ENCODE data around the gene DNAJC11.

DNAJC11 gene

DNA sequence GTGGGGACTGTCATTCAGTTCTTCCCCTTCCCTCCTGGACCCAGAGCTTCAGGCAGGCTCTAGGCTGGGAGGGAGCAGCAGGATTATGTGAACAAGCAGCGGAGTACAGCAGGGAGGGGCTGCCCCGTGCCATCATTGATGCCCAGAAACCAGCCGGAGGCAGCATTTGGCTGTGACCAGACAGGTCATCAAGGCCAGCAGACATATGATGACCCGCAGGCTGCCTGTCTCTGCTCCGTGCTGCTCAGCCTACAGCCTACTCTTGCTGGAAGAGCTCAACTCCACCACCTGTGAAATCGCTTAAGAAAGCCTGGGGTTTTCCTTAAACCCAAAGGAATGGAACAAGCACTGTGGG is 103.9 kb downstream of the DNAJC11 start:
- Histone ChIP-seq H3K79me2 (ENCODE audit: low read length) (peaks cover 76% of the 10 kb centered on the region), H3K27ac (ENCODE audit: low read length) (no peak overlapping the region), H3K9ac (ENCODE audit: low read length) (no peak overlapping the region)

DNA sequence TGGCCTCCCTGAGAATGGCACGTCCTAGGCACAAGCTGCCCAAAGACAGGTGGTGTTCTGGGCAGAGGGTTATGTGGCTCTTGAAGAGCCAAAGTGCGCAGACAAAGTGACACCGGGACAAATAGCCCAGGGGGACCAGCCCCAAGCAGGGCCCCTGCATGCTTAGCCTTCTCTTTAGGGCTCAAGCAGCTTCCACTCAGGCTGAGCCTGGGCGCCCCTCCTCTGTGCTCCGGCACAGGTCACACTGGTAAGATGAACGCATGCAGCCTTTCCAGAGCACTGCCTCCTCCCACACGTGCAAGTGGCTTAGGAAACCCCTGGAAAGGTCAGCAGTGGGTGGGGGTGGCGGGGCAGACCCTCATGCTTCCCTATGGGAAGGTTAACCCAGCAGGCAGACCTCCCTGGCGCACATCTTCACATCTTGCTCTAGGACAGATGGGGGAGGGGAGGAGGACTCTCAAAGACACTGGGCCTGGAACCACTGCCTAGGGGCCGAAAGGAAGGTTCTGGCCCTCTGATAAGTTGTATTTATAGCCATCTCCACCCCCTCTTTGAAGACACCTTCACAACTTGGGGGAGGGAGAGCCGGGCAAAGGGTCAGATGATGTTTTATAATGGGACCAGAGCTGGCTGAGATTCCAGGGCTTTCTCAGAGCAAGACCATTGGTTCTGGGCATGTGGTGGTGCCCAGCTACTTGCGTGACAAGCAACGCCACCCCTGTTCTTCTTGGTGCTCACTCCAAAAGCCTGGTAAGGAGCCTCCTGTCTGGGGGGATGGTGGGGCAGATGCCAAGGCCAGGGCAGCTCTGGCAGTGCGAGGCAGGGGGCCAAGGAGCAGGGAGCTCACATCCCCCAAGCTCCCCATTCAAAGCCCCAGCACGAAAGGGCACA is 104.5 kb downstream of the DNAJC11 start:
- Histone ChIP-seq H3K36me3 (replicated peaks; ENCODE audit: insufficient read depth, low read length) (peaks cover 11% of the 10 kb centered on the region; the same call in 1 of the 2 replicates), H3K9ac (ENCODE audit: low read length) (no peak overlapping the region), H3K9me2 (replicated peaks; ENCODE audit: insufficient read depth, low read length) (no peaks in the 10 kb centered on the region), H3K4me2 (ENCODE audit: low read depth, low read length) (no peak overlapping the region), H4K20me1 (ENCODE audit: insufficient read depth, low read length) (peaks cover 14% of the 10 kb centered on the region; the same call in 1 of the 2 replicates), H3K9me3 (replicated peaks; ENCODE audit: insufficient read depth, low read length) (no peaks in the 10 kb centered on the region), H3K79me2 (ENCODE audit: low read length) (peaks cover 72% of the 10 kb centered on the region), H3F3A (ENCODE audit: insufficient read depth, low read length) (0 out of 2 replicates have a peak, but pooled peaks cover 10% of the 10 kb centered on the region), H3K4me3 (ENCODE audit: low read length) (no peak overlapping the region), H3K27me3 (replicated peaks; ENCODE audit: insufficient read depth, low read length) (no peaks in the 10 kb centered on the region), H3K27ac (ENCODE audit: low read length) (no peak overlapping the region), H2AFZ (ENCODE audit: low read length) (no peak overlapping the region), H3K4me1 (ENCODE audit: low read length) (peaks cover 6% of the 10 kb centered on the region; the same call in 1 of the 2 replicates)
- DNase-seq = no peak
- TF ChIP-seq EZH2 (optimal IDR thresholded peaks at IDR 0.05; ENCODE audit: low read depth, low read length) (no peak), EZH2phosphoT487 (IDR thresholded peaks at IDR 0.05; ENCODE audit: low read length) (no peak)
- TF ChIP-seq, protein P1, sequence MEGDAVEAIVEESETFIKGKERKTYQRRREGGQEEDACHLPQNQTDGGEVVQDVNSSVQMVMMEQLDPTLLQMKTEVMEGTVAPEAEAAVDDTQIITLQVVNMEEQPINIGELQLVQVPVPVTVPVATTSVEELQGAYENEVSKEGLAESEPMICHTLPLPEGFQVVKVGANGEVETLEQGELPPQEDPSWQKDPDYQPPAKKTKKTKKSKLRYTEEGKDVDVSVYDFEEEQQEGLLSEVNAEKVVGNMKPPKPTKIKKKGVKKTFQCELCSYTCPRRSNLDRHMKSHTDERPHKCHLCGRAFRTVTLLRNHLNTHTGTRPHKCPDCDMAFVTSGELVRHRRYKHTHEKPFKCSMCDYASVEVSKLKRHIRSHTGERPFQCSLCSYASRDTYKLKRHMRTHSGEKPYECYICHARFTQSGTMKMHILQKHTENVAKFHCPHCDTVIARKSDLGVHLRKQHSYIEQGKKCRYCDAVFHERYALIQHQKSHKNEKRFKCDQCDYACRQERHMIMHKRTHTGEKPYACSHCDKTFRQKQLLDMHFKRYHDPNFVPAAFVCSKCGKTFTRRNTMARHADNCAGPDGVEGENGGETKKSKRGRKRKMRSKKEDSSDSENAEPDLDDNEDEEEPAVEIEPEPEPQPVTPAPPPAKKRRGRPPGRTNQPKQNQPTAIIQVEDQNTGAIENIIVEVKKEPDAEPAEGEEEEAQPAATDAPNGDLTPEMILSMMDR (IDR thresholded peaks at IDR 0.05; ENCODE audit: low read length) = no peak

More for the DNA sequence above, 103.9 kb downstream of the DNAJC11 start:
- no peak overlapping the region for H3K4me3 ChIP-seq (ENCODE audit: low read length)
- no peaks in the 10 kb centered on the region for H3K9me2 ChIP-seq (replicated peaks; ENCODE audit: insufficient read depth, low read length)
- H3F3A ChIP-seq (ENCODE audit: insufficient read depth, low read length) = peaks cover 10% of the 10 kb centered on the region; the same call in 1 of the 2 replicates
- no peak overlapping the region for H2AFZ ChIP-seq (ENCODE audit: low read length)
- peaks cover 11% of the 10 kb centered on the region; the same call in 1 of the 2 replicates for H3K36me3 ChIP-seq (replicated peaks; ENCODE audit: insufficient read depth, low read length)
- no peak for DNase-seq
- no peak for TF ChIP-seq EZH2 (optimal IDR thresholded peaks at IDR 0.05; ENCODE audit: low read depth, low read length)
- no peak for TF ChIP-seq EZH2phosphoT487 (IDR thresholded peaks at IDR 0.05; ENCODE audit: low read length)
- TF ChIP-seq, protein P1 (IDR thresholded peaks at IDR 0.05; ENCODE audit: low read length) = no peak
- H3K9me3 ChIP-seq (replicated peaks; ENCODE audit: insufficient read depth, low read length) = no peaks in the 10 kb centered on the region
- no peak overlapping the region for H3K4me2 ChIP-seq (ENCODE audit: low read depth, low read length)
- H3K27me3 ChIP-seq (replicated peaks; ENCODE audit: insufficient read depth, low read length) = no peaks in the 10 kb centered on the region
- H3K4me1 ChIP-seq (ENCODE audit: low read length) = peaks cover 6% of the 10 kb centered on the region; the same call in 1 of the 2 replicates
- peaks cover 14% of the 10 kb centered on the region; the same call in 1 of the 2 replicates for H4K20me1 ChIP-seq (ENCODE audit: insufficient read depth, low read length)

DNA sequence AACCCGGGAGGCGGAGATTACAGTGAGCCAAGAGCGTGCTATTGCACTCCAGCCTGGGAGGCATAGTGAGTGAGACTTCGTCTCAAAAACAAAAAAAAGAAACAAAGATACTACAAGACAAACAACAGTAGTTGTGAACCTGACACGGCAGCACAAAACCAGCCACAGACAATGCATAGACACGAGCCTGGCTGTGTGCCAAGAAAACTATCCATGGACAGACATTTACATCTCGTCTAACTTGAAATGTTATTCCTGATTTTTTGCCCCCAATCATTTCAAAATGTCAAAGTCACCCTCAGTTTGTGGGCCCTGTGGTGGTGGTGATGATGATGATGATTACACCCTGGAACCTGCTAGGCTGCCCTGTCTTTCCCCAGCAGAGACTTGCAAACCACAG is 105.3 kb downstream of the DNAJC11 start:
- TF ChIP-seq EZH2phosphoT487 (IDR thresholded peaks at IDR 0.05; ENCODE audit: low read length) = no peak
- TF ChIP-seq, protein P1 (IDR thresholded peaks at IDR 0.05; ENCODE audit: low read length) = no peak
- TF ChIP-seq EZH2 (optimal IDR thresholded peaks at IDR 0.05; ENCODE audit: low read depth, low read length) = no peak
- Histone ChIP-seq H3K27ac (ENCODE audit: low read length) (no peak overlapping the region), H3K36me3 (replicated peaks; ENCODE audit: insufficient read depth, low read length) (peaks cover 11% of the 10 kb centered on the region; the same call in 1 of the 2 replicates), H3K79me2 (ENCODE audit: low read length) (peaks cover 71% of the 10 kb centered on the region), H4K20me1 (ENCODE audit: insufficient read depth, low read length) (peaks cover 14% of the 10 kb centered on the region; the same call in 1 of the 2 replicates), H3K4me2 (ENCODE audit: low read depth, low read length) (no peak overlapping the region), H3F3A (ENCODE audit: insufficient read depth, low read length) (0 out of 2 replicates have a peak, but pooled peaks cover 10% of the 10 kb centered on the region), H3K9me3 (replicated peaks; ENCODE audit: insufficient read depth, low read length) (no peaks in the 10 kb centered on the region), H2AFZ (ENCODE audit: low read length) (no peak overlapping the region), H3K4me1 (ENCODE audit: low read length) (peaks cover 6% of the 10 kb centered on the region; the same call in 1 of the 2 replicates), H3K9ac (ENCODE audit: low read length) (no peak overlapping the region), H3K27me3 (replicated peaks; ENCODE audit: insufficient read depth, low read length) (no peaks in the 10 kb centered on the region), H3K9me2 (replicated peaks; ENCODE audit: insufficient read depth, low read length) (no peaks in the 10 kb centered on the region), H3K4me3 (ENCODE audit: low read length) (no peak overlapping the region)
- no peak for DNase-seq

Data from MM.1S (cell line).